IPS-NIHi7 (cell line): ENCODE data around the gene ECSIT.
A peak's percentile ranks its signal among the peaks of the same experiment; 100 is the strongest.

Source experiments
- DNase-seq: peaks from one replicate; pipeline ENCODE4 v3.0.0; 2012; ENCODE audit warnings: mixed read lengths; ENCODE audit errors: extremely low spot score

The ECSIT gene

GRCh38 chr19:11550265-11550664 lies 21.3 kb upstream of the ECSIT start:
- DNase-seq, result no peak

GRCh38 chr19:11549386-11549953 lies 20.5 kb upstream of the ECSIT start:
- DNase-seq, result no peak

GRCh38 chr19:11547929-11548700 lies 19.2 kb upstream of the ECSIT start:
- no peak for DNase-seq

- no peak for DNase-seq
Observed at GRCh38 chr19:11541238-11541637, 12.3 kb upstream of the ECSIT start.

GRCh38 chr19:11540645-11541044 lies 11.7 kb upstream of the ECSIT start:
- DNase-seq, result no peak

- peak; percentile 74 for DNase-seq
Observed at GRCh38 chr19:11539495-11540365, 10.8 kb upstream of the ECSIT start.

- DNase-seq, result peak; percentile 86
Observed at GRCh38 chr19:11538232-11539036, 9.5 kb upstream of the ECSIT start, which contains the start of gene CNN1. CNN1 (plus strand) TSS chr19:11538851; CDS start chr19:11538928, 77 bp downstream.

- peak; percentile 87 for DNase-seq
Observed at GRCh38 chr19:11535792-11536595, 7.1 kb upstream of the ECSIT start.

- no peak for DNase-seq
Observed at GRCh38 chr19:11534948-11535347, 6.0 kb upstream of the ECSIT start.

- DNase-seq, result no peak
Observed at GRCh38 chr19:11534538-11534937, 5.6 kb upstream of the ECSIT start.

- peak; percentile 89 for DNase-seq
Observed at GRCh38 chr19:11530432-11530831, 1.5 kb upstream of the ECSIT start.

GRCh38 chr19:11519138-11519537 lies 9.8 kb downstream of the ECSIT start:
- no peak for DNase-seq

GRCh38 chr19:11513946-11514345 lies 15.0 kb downstream of the ECSIT start:
- no peak for DNase-seq

GRCh38 chr19:11510444-11510843 lies 18.5 kb downstream of the ECSIT start:
- DNase-seq, result no peak

GRCh38 chr19:11507370-11508078 lies 21.4 kb downstream of the ECSIT start:
- DNase-seq, result no peak

GRCh38 chr19:11506967-11507366 lies 22.0 kb downstream of the ECSIT start:
- DNase-seq, result no peak

- no peak for DNase-seq
Observed at GRCh38 chr19:11506101-11506555, 22.8 kb downstream of the ECSIT start.

GRCh38 chr19:11505504-11506100 lies 23.3 kb downstream of the ECSIT start, which contains the start of gene ZNF653:
ZNF653 (minus strand) TSS chr19:11505839; CDS start chr19:11505786, 53 bp downstream.
- DNase-seq, result peak; percentile 97

GRCh38 chr19:11505032-11505503 lies 23.9 kb downstream of the ECSIT start:
- peak; percentile 100 for DNase-seq
